NCI-H2227 treated with DMSO at 0.1 percent for 48 hours (cell line): ENCODE results near the gene ARHGEF37.
"Not testable (repeated sequence)": the region's sequence is repeated elsewhere in the genome, so short reads cannot be mapped to it uniquely, and the experiment has no call there.

Experiments used
- DNase-seq: peaks from one replicate; lab custom pipeline; 2025; lab: John Stamatoyannopoulos, UW

The ARHGEF37 gene, protein sequence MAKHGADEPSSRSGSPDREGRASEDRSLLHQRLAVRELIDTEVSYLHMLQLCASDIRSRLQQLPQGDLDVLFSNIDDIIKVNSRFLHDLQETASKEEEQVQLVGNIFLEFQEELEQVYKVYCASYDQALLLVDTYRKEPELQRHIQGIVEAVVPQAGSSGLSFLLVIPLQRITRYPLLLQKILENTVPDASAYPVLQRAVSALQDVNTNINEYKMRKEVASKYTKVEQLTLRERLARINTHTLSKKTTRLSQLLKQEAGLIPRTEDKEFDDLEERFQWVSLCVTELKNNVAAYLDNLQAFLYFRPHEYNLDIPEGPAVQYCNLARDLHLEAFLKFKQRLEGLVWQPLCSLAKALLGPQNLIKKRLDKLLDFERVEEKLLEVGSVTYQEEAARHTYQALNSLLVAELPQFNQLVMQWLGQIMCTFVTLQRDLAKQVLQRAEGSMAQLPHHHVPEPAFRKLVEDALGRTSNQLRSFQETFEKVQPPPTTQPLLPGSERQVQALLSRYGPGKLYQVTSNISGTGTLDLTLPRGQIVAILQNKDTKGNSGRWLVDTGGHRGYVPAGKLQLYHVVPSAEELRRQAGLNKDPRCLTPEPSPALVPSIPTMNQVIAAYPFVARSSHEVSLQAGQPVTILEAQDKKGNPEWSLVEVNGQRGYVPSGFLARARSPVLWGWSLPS

GRCh38 chr5:149581192-149581861 is at the start of gene ARHGEF37:
TSS of gene ARHGEF37 (plus strand) at chr5:149581498. CDS start at chr5:149597770, 16,272 bp downstream.
- DNase-seq = peak; percentile 32

DNA sequence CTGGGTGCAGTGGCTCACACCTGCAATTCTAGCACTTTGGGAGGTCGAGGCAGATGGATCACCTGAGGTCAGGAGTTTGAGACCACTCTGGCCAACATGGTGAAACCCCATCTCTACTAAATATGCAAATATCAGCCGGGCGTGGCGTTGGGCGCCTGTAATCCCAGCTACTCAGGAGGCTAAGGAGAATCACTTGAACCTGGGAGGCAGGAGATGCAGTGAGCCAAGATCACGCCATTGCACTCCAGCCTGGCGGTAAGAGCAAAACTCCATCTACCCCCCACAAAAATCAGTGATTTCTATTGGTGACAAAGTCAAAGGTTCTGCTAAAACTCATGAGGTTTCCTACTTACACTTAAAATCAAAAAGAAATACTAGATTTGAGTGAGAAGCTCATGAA is 48.9 kb upstream of the ARHGEF37 start:
- no peak for DNase-seq

GRCh38 chr5:149535787-149536186 is 45.5 kb upstream of the ARHGEF37 start:
- not testable (repeated sequence) for DNase-seq

DNA sequence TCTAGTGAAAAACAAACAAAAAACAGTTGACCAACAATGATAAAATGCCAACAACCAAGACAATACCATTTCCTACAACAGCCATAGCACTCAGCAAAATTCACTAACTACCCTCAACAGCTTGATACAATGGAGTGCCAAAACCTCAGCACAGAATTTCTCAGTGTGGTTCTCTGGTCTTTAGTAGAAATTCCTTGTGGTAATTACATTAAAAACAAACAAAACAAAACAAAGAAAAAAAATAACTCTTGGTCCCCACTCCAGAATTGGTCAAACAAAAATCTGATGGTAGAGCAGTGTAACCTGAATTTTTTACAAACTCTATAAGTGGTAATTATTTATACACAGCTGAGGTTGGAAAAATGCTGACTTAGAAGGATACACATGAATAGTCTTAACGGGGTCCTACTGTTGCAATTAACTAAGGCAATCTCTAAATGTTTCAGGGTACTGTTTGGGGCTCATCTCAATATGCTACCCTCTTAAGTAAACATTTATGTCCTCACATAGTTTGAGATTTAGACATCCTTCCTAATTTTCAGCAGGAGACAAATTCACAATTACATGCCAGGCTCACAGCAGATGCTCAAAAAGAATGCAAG is 43.8 kb upstream of the ARHGEF37 start:
- no peak for DNase-seq

DNA sequence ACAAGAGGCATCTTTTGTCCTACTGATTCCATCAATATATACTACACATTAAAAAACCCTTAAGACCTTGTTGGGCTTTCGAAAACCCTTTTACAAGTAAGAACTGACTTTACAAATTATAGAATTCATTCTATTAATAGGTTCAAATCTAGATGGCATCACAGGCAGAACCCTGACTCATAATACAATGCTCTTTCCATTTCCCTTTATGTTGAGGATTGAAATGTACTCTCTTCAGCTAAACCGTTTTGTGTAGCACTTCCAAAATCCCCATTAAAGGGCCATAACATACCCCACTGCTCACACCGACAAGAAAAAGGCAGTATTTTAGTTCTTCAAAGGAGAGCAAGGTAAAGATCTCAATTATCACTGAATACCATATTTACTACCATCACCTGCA is 41.2 kb upstream of the ARHGEF37 start:
- no peak for DNase-seq

GRCh38 chr5:149541893-149542292 is 39.4 kb upstream of the ARHGEF37 start:
- DNase-seq = no peak

DNA sequence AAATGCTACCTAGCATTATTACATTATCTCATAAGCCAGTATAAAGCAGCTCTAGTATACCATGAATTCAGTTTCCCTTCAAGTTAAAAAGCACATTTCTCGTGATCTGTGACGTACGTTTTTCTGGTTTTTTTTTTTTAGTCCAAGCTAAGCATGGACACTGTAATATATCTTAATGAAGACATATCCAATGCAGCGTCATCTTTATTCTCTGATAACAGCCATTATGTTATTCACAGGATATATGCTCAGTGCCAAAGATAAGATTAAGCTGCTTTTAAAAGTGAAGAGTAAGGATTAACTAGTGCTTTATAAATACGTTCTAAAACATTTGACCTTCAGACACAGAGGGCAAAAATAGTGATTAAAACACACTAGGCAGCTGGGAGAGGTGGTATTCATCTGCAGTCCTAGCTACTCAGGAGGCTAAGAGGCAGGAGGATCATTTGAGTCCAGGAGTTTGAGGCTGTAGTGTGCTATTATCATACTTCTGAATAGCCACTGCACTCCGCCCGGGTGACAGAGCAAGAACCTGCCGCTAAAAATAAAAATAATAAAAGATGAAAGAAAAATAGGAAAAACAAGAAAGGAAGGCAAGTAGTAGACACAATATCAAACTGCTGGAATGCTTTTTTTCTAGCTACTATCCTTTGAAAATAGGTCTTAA is 37.8 kb upstream of the ARHGEF37 start:
- no peak for DNase-seq

DNA sequence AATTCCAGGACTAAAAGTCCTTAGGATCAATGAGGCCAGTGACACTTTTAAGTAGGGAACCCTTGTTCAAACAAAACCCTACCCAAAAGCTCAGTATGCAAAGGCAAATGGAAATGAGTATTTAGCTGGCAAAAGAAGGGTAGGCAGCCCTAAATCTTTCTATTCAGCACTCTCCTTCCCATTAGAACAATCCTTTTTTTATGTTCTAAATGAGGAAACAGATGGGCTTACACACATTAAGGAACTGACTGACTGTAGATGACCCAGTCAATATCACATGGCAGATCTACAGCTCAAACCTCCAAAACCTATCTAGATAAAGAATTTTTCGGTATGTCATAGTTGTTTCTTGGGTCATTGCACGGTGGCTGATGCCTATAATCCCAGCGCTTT is 37.3 kb upstream of the ARHGEF37 start:
- no peak for DNase-seq

- DNase-seq = no peak
Measured at GRCh38 chr5:149545327-149545726, 36.0 kb upstream of the ARHGEF37 start.

- DNase-seq = no peak
Measured at GRCh38 chr5:149546974-149547373, 34.3 kb upstream of the ARHGEF37 start.

GRCh38 chr5:149549461-149550267 is 31.6 kb upstream of the ARHGEF37 start:
- no peak for DNase-seq

DNA sequence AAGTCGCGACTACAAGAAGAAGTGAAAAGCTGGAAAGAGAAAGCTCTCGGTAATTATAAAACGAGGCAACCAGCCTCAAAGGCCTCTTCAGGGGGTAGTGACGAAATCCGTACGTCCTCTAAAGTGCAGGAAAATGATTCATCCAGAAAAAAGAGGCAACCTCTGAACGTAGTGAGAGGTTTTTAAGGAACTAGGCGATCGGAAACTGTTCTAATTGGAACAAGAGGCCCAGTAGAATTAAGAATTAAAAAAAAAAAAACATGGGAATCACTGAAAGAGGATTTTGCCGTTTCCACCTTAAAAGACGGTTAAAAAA is 31.1 kb upstream of the ARHGEF37 start:
- DNase-seq = no peak

DNA sequence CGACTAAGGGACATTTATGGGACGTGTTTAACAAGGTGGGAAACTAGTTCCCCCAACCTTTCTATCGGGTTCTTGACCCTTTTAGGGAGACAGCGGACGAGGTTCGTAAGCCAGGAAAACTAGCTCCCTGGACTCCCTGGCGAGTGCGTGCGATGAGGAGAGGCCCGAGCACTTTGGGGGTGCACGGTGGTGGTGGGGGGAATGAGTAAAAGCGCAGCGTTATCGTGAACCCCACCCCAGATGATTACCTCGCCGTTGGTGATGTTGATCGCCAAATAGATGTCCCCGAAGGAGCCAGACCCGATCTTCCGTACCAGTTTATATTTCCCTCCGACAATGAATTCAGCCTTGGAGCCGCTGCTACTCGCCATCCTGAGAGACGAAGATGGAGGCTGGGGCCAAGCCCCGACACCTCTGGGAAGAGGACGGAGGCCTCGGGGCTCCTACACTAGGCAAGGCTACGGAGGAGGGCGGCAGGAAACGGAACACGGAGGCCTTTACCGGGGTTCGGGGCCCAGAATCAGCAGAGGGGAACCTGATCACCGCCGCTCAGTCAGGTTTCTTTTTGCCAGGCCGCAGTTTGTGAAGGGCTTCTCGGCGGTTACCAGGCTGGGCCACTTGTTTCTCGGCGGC is 30.6 kb upstream of the ARHGEF37 start:
- DNase-seq = no peak

- DNase-seq = peak; percentile 95
Measured at GRCh38 chr5:149551227-149552037, 29.9 kb upstream of the ARHGEF37 start, which contains the start of gene CSNK1A1. TSS of gene CSNK1A1 (minus strand) at chr5:149551439. CDS start at chr5:149550964, 475 bp downstream.

GRCh38 chr5:149552038-149552494 is 29.2 kb upstream of the ARHGEF37 start:
- no peak for DNase-seq

DNA sequence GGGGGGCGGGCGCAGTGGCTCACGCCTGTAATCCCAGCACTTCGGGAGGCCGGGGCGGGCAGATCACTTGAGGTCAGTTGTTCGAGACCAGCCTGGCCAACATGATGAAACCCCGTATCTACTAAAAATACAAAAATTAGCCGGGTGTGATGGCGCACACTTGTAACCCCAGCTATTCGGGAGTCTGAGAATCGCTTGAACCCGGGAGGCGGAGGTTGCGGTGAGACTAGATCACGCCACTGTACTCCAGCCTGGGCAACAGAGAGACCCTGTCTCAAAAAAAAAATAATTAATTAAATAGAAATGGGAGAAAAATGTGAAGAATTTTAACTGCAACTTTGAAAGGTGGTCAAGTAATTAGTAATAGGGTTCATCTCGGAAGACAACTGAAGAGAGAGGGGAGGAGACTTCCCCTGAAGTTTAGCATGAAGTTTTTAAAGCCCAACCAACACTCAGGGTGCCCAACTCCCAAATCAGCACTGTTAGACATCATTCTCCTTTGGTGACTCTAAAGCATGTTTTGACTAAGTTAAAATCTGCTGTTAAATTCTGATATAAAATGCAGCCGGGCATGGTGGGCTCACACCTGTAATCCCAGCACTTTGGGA is 28.6 kb upstream of the ARHGEF37 start:
- DNase-seq = no peak

GRCh38 chr5:149559706-149560105 is 21.6 kb upstream of the ARHGEF37 start:
- no peak for DNase-seq

DNA sequence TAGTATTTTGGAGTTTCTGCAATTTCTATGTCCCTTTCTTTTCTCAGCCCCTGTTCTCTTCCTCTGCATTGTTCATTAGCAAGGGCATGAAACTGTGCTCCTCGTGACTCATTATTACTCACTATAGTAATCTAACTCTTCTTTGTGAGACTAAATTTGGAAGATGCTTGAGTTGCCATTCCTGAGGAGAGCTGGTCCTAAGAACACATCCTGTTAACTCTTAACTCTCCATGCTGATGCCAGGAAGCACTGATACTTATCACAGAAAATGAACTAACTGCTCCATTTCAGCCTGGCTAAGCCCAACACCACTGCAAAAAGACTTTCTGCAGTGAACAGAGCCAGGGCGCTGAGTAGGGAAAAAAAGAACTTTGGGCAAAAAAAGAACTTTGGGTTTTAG is 19.4 kb upstream of the ARHGEF37 start:
- DNase-seq = no peak

DNA sequence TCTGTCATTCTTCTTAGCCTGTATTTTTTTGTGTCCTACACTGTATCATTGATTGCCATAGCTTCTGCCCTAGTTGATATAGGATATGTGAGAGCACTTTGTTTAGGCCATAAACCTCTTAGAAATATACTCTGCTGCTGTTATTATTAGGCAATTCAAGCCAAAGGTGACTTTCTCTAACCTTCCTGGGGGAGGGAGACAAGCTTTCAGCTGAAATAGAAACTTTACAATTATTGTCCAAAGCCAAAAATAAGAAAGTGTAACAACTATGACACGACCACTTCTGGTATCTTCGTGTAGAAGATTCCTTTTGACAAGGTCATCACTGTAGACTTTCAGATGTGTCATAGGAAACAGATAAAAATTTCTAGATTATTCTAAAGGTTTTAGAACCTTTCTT is 17.8 kb upstream of the ARHGEF37 start:
- DNase-seq = no peak
